ENCODE results near the gene GPR173. TPM values are rescaled to one million over a fixed set of nuclear protein-coding genes. Genes with fewer than 3 reads are reported as not detected.

Gene GPR173
- total and polyA plus RNA-seq, 2 of the 8 experiments (the other 6 are each of a cell fraction or from before 2014, with no cell fraction given): 7.0 to 11.3 TPM

DNA sequence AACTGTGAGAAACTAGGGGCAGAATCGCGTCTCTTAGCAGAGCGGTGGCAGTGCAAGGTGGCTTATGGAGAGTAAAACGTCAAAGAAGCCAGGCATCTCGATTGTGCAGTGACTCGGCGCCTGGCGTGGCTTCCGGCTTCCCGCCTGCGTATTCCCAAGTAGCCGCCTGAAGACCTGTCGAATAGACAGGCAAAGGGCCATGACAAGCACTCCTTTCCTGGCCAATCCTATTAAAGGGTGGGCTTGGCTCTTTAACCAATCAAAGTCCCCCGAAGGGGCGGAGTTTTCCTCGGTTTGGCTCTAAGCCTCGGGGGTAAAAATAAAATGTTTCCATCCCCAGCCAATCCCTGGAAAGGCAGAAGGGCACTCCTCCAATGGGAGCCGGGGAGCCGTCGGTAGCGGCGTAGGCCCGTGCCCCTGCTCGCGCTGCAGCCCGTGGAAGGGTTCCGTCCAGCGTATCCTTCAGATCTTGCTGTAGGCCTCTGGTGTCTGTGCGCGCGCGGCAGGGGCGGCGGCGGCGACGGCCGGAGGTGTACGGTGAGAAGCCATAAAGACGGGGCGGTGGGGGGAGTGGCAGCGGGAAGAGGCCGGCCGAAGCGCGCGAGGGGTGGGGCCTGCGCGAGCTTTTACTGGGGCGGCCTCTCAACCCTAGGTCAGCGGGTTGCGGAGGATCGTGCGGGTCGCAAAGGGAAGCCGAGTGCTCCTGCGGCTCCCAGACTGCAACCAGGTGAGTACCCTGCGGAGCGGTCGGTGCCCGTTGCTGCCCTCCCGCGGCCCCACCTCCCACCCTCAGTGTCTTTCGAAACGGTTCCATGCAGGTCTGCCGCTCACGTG is 45.4 kb downstream of the GPR173 start, which contains the start of gene KANTR:
Gene KANTR (plus strand): TSS at position 395 of the 834 bp plus-strand sequence. CDS start 30,131 bp downstream, outside the sequence.
- H3K4me3 ChIP-seq (ENCODE audit: extremely low read depth in 1 of 4, insufficient read depth in 2 of 4, low read depth in 3 of 4, low read length in 4 of 4): peak within 1 kb of the TSS; percentile 63 to 95 (median 76)
- TF ChIP-seq SP2 (IDR thresholded peaks at IDR 0.05; ENCODE audit: low read length): peak; percentile 11; the same call in 1 of the 2 replicates
- TF ChIP-seq, protein P1, sequence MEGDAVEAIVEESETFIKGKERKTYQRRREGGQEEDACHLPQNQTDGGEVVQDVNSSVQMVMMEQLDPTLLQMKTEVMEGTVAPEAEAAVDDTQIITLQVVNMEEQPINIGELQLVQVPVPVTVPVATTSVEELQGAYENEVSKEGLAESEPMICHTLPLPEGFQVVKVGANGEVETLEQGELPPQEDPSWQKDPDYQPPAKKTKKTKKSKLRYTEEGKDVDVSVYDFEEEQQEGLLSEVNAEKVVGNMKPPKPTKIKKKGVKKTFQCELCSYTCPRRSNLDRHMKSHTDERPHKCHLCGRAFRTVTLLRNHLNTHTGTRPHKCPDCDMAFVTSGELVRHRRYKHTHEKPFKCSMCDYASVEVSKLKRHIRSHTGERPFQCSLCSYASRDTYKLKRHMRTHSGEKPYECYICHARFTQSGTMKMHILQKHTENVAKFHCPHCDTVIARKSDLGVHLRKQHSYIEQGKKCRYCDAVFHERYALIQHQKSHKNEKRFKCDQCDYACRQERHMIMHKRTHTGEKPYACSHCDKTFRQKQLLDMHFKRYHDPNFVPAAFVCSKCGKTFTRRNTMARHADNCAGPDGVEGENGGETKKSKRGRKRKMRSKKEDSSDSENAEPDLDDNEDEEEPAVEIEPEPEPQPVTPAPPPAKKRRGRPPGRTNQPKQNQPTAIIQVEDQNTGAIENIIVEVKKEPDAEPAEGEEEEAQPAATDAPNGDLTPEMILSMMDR (IDR thresholded peaks at IDR 0.05; ENCODE audit: control extremely low read depth in 1 of 3, insufficient read depth in 1 of 3, low read depth in 1 of 3, low read length in 3 of 3): no peak
- 0 out of 2 replicates have a peak, but pooled peaks have one; percentile 14 for TF ChIP-seq CHD2 (IDR thresholded peaks at IDR 0.05; ENCODE audit: low read length)
- TF ChIP-seq POLR2A (IDR thresholded peaks at IDR 0.05; ENCODE audit: control extremely low read depth in 1 of 2, low read depth in 2 of 2, low read length in 2 of 2): peak in 1 of 2 experiments; percentile 15; a peak in 1 of 3 replicates
- no peak for TF ChIP-seq BRCA1 (IDR thresholded peaks at IDR 0.05; ENCODE audit: low read depth, low read length)
- TF ChIP-seq BCL11A (IDR thresholded peaks at IDR 0.05; ENCODE audit: low read depth in 2 of 2, low read length in 2 of 2): no peak
- TF ChIP-seq SAP30 (IDR thresholded peaks at IDR 0.05; ENCODE audit: insufficient read depth, insufficient replicate concordance, low read length): peak; percentile 54
- no peak for TF ChIP-seq EGR1 (IDR thresholded peaks at IDR 0.05; ENCODE audit: borderline replicate concordance, low read depth, low read length)
- no peak for TF ChIP-seq JUN (IDR thresholded peaks at IDR 0.05; ENCODE audit: low read depth, low read length)

More for the DNA sequence above, 45.4 kb downstream of the GPR173 start, which contains the start of gene KANTR:
- Histone ChIP-seq H3K56ac (replicated peaks; ENCODE audit: insufficient read length, low read depth, low read length) (no peak within 1 kb of the TSS), H4K91ac (replicated peaks; ENCODE audit: insufficient read length, low read length) (no peak within 1 kb of the TSS), H3K4me2 (ENCODE audit: insufficient read depth in 1 of 2, low read depth in 2 of 2, low read length in 2 of 2) (peak within 1 kb of the TSS; percentile 77 to 82), H4K20me1 (replicated peaks in 1 of 2; ENCODE audit: control insufficient read depth in 1 of 2, insufficient read depth in 2 of 2, low read length in 2 of 2) (no peaks in the 10 kb centered on the region), H3K9me3 (ENCODE audit: insufficient read depth in 2 of 2, low read depth in 1 of 2, low read length in 1 of 2) (no peaks in the 10 kb centered on the region), H3K14ac (ENCODE audit: insufficient read length) (no peak within 1 kb of the TSS), H3K9ac (replicated peaks in 1 of 4; ENCODE audit: extremely low read depth in 1 of 4, low read depth in 3 of 4, low read length in 3 of 4) (peak within 1 kb of the TSS; percentile 14 to 83 (median 54); a peak in 6 of 7 replicates), H3K18ac (ENCODE audit: extremely low read depth, low read length) (no peak within 1 kb of the TSS; the same call in 1 of the 2 replicates), H2AK5ac (ENCODE audit: low read depth, low read length) (no peak within 1 kb of the TSS), H4K5ac (ENCODE audit: insufficient read length, low read depth, low read length) (peak within 1 kb of the TSS; percentile 30), H3K79me2 (ENCODE audit: control insufficient read depth in 1 of 2, insufficient read depth in 2 of 2, low read length in 2 of 2) (peaks cover 0 to 6% of the 10 kb centered on the region in 2 experiments; a peak in 2 of 4 replicates), H3K27me3 (replicated peaks in 1 of 4; ENCODE audit: control insufficient read depth in 3 of 4, extremely low read depth in 1 of 4, insufficient read depth in 3 of 4, low read length in 3 of 4) (no peaks in the 10 kb centered on the region), H2BK120ac (replicated peaks; ENCODE audit: low read depth, low read length) (no peak within 1 kb of the TSS), H4K8ac (ENCODE audit: extremely low read depth, insufficient read depth, low read length) (peak within 1 kb of the TSS; percentile 6; the same call in 1 of the 2 replicates), H3K4ac (replicated peaks; ENCODE audit: insufficient read length, low read depth, low read length) (no peak within 1 kb of the TSS), H2AFZ (ENCODE audit: low read length) (peak within 1 kb of the TSS; percentile 95), H3K79me1 (ENCODE audit: low read depth, low read length) (no peaks in the 10 kb centered on the region), H2BK5ac (ENCODE audit: low read depth, low read length) (no peak within 1 kb of the TSS), H2BK20ac (ENCODE audit: low read length) (no peak within 1 kb of the TSS), H3K4me1 (replicated peaks in 1 of 4; ENCODE audit: control insufficient read depth in 3 of 4, insufficient read depth in 4 of 4, low read length in 3 of 4) (no peaks in the 10 kb centered on the region), H2BK12ac (ENCODE audit: low read depth, low read length) (no peak within 1 kb of the TSS), H3K36me3 (ENCODE audit: control insufficient read depth in 2 of 4, insufficient read depth in 4 of 4, low read length in 3 of 4) (no peaks in the 10 kb centered on the region; a peak in 1 of 8 replicates), H3K23me2 (ENCODE audit: low read depth, low read length) (peaks cover 2% of the 10 kb centered on the region; the same call in 1 of the 2 replicates), H3K27ac (ENCODE audit: low read depth, low read length) (peak within 1 kb of the TSS; percentile 71), H3K23ac (ENCODE audit: insufficient read length) (no peak within 1 kb of the TSS), H2BK15ac (ENCODE audit: low read length) (no peak within 1 kb of the TSS)
- 3% methylated on average over 19 of the region's 67 CpGs; no CpG with 5 or more reads in 1 of the 2 experiments for WGBS, 2 experiments (ENCODE audit: extremely low coverage in 1 of 2, insufficient coverage in 1 of 2, insufficient read length in 1 of 2, insufficient replicate concordance in 2 of 2, low coverage in 1 of 2, low lambda C conversion rate in 2 of 2, missing lambda C conversion rate in 1 of 2)
- DNase-seq (ENCODE audit: low read depth in 1 of 2, low spot score in 2 of 2): peak; percentile 62 to 76
- CTCF ChIA-PET (ENCODE audit: partially characterized antibody): no interaction called here
- FAIRE-seq: peak; percentile 96
- POLR2A ChIA-PET (ENCODE audit: partially characterized antibody): interaction anchor here (1.3 kb wide), 1 partner anchor 12 kb away, joined by 4 read pairs; the partner anchor contains the start of gene TSPYL2
